GM23338 (cell line): ENCODE results near the gene SDC3. TPM values are rescaled to one million over a fixed set of nuclear protein-coding genes. Genes with fewer than 3 reads are reported as not detected.

Experiments used
- ATAC-seq: fragments of 200-7000 bp; cut with Tn5 transposase; 3 replicates; pipeline ENCODE4 v1.9.1; 2020
- DNase-seq: peaks from one replicate; pipeline ENCODE4 v3.0.0-alpha.2; 2015; ENCODE audit warnings: low spot score
- H2AFZ ChIP-seq: fragments of 200-600 bp; sonication (generic); 2 replicates; pipeline ENCODE4 v1.8.0; 2016; ENCODE audit warnings: antibody characterized with exemption, mild to moderate bottlenecking, moderate library complexity
- H3F3A ChIP-seq: fragments of 200-600 bp; sonication (generic); replicated peaks from 2 replicates; pipeline ENCODE4 v1.8.0; 2017; ENCODE audit warnings: antibody characterized with exemption, mixed run types, low read depth
- H3K27ac ChIP-seq: fragments of 200-600 bp; sonication (generic); 2 replicates; pipeline ENCODE4 v1.6.1; 2016; ENCODE audit warnings: low read depth
- H3K27me3 ChIP-seq: fragments of 200-600 bp; sonication (generic); 2 replicates; pipeline ENCODE4 v1.8.0; 2016; ENCODE audit warnings: mild to moderate bottlenecking, mixed run types, moderate library complexity; ENCODE audit not compliant: insufficient read depth
- H3K36me3 ChIP-seq: fragments of 200-600 bp; sonication (generic); 2 replicates; pipeline ENCODE4 v1.8.0; 2016; ENCODE audit warnings: mild to moderate bottlenecking; ENCODE audit not compliant: insufficient read depth
- H3K4me1 ChIP-seq: fragments of 200-600 bp; sonication (generic); 2 replicates; pipeline ENCODE4 v1.8.0; 2016; ENCODE audit warnings: mild to moderate bottlenecking, moderate library complexity; ENCODE audit not compliant: insufficient read depth
- H3K4me2 ChIP-seq: fragments of 200-600 bp; sonication (generic); 2 replicates; pipeline ENCODE4 v1.7.1; 2017; ENCODE audit warnings: mixed run types
- H3K4me3 ChIP-seq: fragments of 200-600 bp; sonication (generic); 2 replicates; pipeline ENCODE4 v1.6.1; 2016; ENCODE audit warnings: mixed run types
- H3K79me2 ChIP-seq: fragments of 200-600 bp; sonication (generic); replicated peaks from 2 replicates; pipeline ENCODE4 v1.8.0; 2017; ENCODE audit warnings: mild to moderate bottlenecking; ENCODE audit not compliant: insufficient read depth
- H3K9me2 ChIP-seq: fragments of 200-600 bp; sonication (generic); 2 replicates; pipeline ENCODE4 v1.8.0; 2017; ENCODE audit not compliant: insufficient read depth
- H4K20me1 ChIP-seq: fragments of 200-600 bp; sonication (generic); replicated peaks from 2 replicates; pipeline ENCODE4 v1.8.0; 2017; ENCODE audit warnings: mild to moderate bottlenecking; ENCODE audit not compliant: insufficient read depth
- H3K27ac Mint-ChIP-seq: 2 replicates; pipeline ENCODE4 v1.8.0; 2020; ENCODE audit warnings: inconsistent platforms, mild to moderate bottlenecking, moderate library complexity, mixed read lengths
- H3K27me3 Mint-ChIP-seq: 3 replicates; pipeline ENCODE4 v1.8.0; 2022; ENCODE audit warnings: low read depth, mild to moderate bottlenecking, moderate library complexity, mixed read lengths, inconsistent platforms; ENCODE audit not compliant: insufficient read depth, poor library complexity
- H3K36me3 Mint-ChIP-seq: 3 replicates; pipeline ENCODE4 v1.8.0; 2021; ENCODE audit warnings: low read depth, mild to moderate bottlenecking, inconsistent platforms, moderate library complexity, mixed read lengths
- H3K4me1 Mint-ChIP-seq: 3 replicates; pipeline ENCODE4 v1.8.0; 2020; ENCODE audit warnings: mild to moderate bottlenecking, inconsistent platforms, mixed read lengths
- H3K4me3 Mint-ChIP-seq: 3 replicates; pipeline ENCODE4 v1.8.0; 2021; ENCODE audit warnings: moderate library complexity, mild to moderate bottlenecking, inconsistent platforms, mixed read lengths
- H3K9me3 Mint-ChIP-seq: 3 replicates; pipeline ENCODE4 v1.8.0; 2020; ENCODE audit warnings: moderate library complexity, mild to moderate bottlenecking, inconsistent platforms, mixed read lengths
- CREB1 ChIP-seq: fragments of 250-450 bp; sonication (Bioruptor Pico); IDR thresholded peaks from 2 replicates; pipeline ENCODE4 v1.5.0; 2020; ENCODE audit warnings: low read depth, mild to moderate bottlenecking, moderate library complexity
- EZH2 ChIP-seq: fragments of 200-600 bp; sonication (generic); IDR thresholded peaks from one replicate; pipeline ENCODE4 v1.8.0; 2017; ENCODE audit warnings: antibody characterized with exemption, mild to moderate bottlenecking, low read depth; ENCODE audit not compliant: unreplicated experiment
- EZH2phosphoT487 ChIP-seq: fragments of 200-600 bp; sonication (generic); IDR thresholded peaks from one replicate; pipeline ENCODE4 v1.8.1; 2018; ENCODE audit warnings: antibody characterized with exemption; ENCODE audit not compliant: unreplicated experiment
- JUNB ChIP-seq: IDR thresholded peaks from one replicate; pipeline ENCODE4 v1.6.1; 2016; ENCODE audit warnings: antibody characterized with exemption; ENCODE audit not compliant: unreplicated experiment
- NANOG ChIP-seq: IDR thresholded peaks from 2 replicates; pipeline ENCODE4 v1.6.1; 2016; ENCODE audit warnings: antibody characterized with exemption, borderline replicate concordance
- POLR2AphosphoS5 ChIP-seq: IDR thresholded peaks from 2 replicates; pipeline ENCODE4 v1.6.1; 2016; ENCODE audit warnings: antibody characterized with exemption, low read depth
- STAT1 ChIP-seq: IDR thresholded peaks from one replicate; pipeline ENCODE4 v1.6.1; 2016; ENCODE audit warnings: antibody characterized with exemption; ENCODE audit not compliant: unreplicated experiment
- ZNF114 ChIP-seq: fragments of 250-450 bp; sonication (Bioruptor Pico); IDR thresholded peaks from 2 replicates; pipeline ENCODE4 v1.5.0; 2020; ENCODE audit warnings: mild to moderate bottlenecking, moderate library complexity
- ZNF331 ChIP-seq: fragments of 250-450 bp; sonication (Bioruptor Pico); IDR thresholded peaks from 2 replicates; pipeline ENCODE4 v1.5.0; 2020; ENCODE audit warnings: low read depth, mild to moderate bottlenecking, moderate library complexity
- polyA plus RNA-seq: library from polyadenylated mRNA; unstranded; fragments of >200 nt; fragmentation: Nextera tagmentation; extraction: Ambion mirVana; gene quantifications from 2 replicates; pipeline ENCODE4 v1.2.1, GENCODE V29; 2016
- total RNA-seq: library from RNA; depleted of rRNA; stranded (reverse); fragments of >200 nt; shearing (Covaris generic); gene quantifications from 2 replicates; pipeline ENCODE4 v1.2.3, GENCODE V29; 2014
- TF ChIP-seq, protein P1 (sequence below): fragments of 250-450 bp; sonication (Bioruptor Pico); IDR thresholded peaks from 2 replicates; pipeline ENCODE4 v1.5.0; 2020; ENCODE audit warnings: mild to moderate bottlenecking, moderate library complexity
- TF ChIP-seq, protein P2 (sequence below): IDR thresholded peaks from 2 replicates; pipeline ENCODE4 v1.6.1; 2016; ENCODE audit warnings: antibody characterized with exemption
- TF ChIP-seq, protein P3 (sequence below), 2 experiments: fragments of 200-600 bp in 1 of 2; sonication (generic) in 1 of 2; conservative IDR thresholded peaks; 2 replicates each; pipeline versions ENCODE4 v1.5.1 to v1.6.1; 2016 to 2017; ENCODE audit warnings: antibody characterized with exemption in 2 of 2, low read depth in 2 of 2, mild to moderate bottlenecking in 2 of 2, moderate library complexity in 1 of 2
- TF ChIP-seq, protein P4 (sequence below): IDR thresholded peaks from one replicate; pipeline ENCODE4 v1.6.1; 2018; ENCODE audit warnings: antibody characterized with exemption; ENCODE audit not compliant: unreplicated experiment

The SDC3 gene
- total and polyA plus RNA-seq, 2 experiments from 2014 or later: 5.2 to 29.7 TPM

DNA sequence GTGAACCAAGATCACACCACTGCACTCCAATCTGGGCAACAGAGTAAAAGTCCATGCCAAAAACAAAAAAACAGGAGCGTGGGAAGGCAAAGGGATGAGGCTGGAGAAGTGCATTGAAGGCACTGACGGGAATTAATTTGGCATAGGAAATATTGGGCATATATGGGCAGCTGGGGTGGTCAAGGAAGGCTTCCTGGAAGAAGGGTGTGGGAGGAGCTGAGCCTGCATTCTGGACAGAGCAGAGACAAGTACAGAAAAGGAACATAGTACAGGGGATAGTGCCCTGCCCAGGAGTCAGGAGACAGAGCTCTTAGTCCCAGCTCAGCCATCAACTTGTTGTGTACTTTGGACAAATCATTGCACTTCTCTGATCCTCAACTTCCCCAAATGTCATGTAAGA, 11.7 kb downstream of the SDC3 start:
- no peaks in the 10 kb centered on the region; the same call in 1 of the 2 replicates for H3K79me2 ChIP-seq
- H3K9me3 Mint-ChIP-seq: no peaks in the 10 kb centered on the region; the same call in 2 of the 3 replicates
- H3F3A ChIP-seq: no peaks in the 10 kb centered on the region
- no peak overlapping the region for H3K27ac ChIP-seq
- no peak overlapping the region for H2AFZ ChIP-seq
- peaks cover 27% of the 10 kb centered on the region for H3K4me1 Mint-ChIP-seq
- no peak for TF ChIP-seq POLR2AphosphoS5
- no peak for TF ChIP-seq JUNB
- no peak for TF ChIP-seq EZH2phosphoT487
- no peak for TF ChIP-seq EZH2
- TF ChIP-seq, protein P1, sequence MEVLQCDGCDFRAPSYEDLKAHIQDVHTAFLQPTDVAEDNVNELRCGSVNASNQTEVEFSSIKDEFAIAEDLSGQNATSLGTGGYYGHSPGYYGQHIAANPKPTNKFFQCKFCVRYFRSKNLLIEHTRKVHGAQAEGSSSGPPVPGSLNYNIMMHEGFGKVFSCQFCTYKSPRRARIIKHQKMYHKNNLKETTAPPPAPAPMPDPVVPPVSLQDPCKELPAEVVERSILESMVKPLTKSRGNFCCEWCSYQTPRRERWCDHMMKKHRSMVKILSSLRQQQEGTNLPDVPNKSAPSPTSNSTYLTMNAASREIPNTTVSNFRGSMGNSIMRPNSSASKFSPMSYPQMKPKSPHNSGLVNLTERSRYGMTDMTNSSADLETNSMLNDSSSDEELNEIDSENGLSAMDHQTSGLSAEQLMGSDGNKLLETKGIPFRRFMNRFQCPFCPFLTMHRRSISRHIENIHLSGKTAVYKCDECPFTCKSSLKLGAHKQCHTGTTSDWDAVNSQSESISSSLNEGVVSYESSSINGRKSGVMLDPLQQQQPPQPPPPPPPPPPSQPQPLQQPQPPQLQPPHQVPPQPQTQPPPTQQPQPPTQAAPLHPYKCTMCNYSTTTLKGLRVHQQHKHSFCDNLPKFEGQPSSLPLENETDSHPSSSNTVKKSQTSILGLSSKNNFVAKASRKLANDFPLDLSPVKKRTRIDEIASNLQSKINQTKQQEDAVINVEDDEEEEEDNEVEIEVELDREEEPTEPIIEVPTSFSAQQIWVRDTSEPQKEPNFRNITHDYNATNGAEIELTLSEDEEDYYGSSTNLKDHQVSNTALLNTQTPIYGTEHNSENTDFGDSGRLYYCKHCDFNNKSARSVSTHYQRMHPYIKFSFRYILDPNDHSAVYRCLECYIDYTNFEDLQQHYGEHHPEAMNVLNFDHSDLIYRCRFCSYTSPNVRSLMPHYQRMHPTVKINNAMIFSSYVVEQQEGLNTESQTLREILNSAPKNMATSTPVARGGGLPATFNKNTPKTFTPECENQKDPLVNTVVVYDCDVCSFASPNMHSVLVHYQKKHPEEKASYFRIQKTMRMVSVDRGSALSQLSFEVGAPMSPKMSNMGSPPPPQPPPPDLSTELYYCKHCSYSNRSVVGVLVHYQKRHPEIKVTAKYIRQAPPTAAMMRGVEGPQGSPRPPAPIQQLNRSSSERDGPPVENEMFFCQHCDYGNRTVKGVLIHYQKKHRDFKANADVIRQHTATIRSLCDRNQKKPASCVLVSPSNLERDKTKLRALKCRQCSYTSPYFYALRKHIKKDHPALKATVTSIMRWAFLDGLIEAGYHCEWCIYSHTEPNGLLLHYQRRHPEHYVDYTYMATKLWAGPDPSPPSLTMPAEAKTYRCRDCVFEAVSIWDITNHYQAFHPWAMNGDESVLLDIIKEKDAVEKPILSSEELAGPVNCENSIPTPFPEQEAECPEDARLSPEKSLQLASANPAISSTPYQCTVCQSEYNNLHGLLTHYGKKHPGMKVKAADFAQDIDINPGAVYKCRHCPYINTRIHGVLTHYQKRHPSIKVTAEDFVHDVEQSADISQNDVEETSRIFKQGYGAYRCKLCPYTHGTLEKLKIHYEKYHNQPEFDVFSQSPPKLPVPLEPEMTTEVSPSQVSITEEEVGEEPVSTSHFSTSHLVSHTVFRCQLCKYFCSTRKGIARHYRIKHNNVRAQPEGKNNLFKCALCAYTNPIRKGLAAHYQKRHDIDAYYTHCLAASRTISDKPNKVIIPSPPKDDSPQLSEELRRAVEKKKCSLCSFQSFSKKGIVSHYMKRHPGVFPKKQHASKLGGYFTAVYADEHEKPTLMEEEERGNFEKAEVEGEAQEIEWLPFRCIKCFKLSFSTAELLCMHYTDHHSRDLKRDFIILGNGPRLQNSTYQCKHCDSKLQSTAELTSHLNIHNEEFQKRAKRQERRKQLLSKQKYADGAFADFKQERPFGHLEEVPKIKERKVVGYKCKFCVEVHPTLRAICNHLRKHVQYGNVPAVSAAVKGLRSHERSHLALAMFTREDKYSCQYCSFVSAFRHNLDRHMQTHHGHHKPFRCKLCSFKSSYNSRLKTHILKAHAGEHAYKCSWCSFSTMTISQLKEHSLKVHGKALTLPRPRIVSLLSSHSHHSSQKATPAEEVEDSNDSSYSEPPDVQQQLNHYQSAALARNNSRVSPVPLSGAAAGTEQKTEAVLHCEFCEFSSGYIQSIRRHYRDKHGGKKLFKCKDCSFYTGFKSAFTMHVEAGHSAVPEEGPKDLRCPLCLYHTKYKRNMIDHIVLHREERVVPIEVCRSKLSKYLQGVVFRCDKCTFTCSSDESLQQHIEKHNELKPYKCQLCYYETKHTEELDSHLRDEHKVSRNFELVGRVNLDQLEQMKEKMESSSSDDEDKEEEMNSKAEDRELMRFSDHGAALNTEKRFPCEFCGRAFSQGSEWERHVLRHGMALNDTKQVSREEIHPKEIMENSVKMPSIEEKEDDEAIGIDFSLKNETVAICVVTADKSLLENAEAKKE (CRISPR knock-in tag): no peak
- TF ChIP-seq, protein P2, sequence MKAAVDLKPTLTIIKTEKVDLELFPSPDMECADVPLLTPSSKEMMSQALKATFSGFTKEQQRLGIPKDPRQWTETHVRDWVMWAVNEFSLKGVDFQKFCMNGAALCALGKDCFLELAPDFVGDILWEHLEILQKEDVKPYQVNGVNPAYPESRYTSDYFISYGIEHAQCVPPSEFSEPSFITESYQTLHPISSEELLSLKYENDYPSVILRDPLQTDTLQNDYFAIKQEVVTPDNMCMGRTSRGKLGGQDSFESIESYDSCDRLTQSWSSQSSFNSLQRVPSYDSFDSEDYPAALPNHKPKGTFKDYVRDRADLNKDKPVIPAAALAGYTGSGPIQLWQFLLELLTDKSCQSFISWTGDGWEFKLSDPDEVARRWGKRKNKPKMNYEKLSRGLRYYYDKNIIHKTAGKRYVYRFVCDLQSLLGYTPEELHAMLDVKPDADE: no peak
- TF ChIP-seq NANOG: no peak
- no peak for TF ChIP-seq ZNF331 (CRISPR knock-in tag)
- no peak for TF ChIP-seq CREB1 (CRISPR knock-in tag)
- TF ChIP-seq, protein P3, sequence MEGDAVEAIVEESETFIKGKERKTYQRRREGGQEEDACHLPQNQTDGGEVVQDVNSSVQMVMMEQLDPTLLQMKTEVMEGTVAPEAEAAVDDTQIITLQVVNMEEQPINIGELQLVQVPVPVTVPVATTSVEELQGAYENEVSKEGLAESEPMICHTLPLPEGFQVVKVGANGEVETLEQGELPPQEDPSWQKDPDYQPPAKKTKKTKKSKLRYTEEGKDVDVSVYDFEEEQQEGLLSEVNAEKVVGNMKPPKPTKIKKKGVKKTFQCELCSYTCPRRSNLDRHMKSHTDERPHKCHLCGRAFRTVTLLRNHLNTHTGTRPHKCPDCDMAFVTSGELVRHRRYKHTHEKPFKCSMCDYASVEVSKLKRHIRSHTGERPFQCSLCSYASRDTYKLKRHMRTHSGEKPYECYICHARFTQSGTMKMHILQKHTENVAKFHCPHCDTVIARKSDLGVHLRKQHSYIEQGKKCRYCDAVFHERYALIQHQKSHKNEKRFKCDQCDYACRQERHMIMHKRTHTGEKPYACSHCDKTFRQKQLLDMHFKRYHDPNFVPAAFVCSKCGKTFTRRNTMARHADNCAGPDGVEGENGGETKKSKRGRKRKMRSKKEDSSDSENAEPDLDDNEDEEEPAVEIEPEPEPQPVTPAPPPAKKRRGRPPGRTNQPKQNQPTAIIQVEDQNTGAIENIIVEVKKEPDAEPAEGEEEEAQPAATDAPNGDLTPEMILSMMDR (conservative IDR thresholded peaks at IDR 0.05; ENCODE audit: low read depth in 2 of 2): no peak
- no peak for TF ChIP-seq STAT1
- TF ChIP-seq, protein P4, sequence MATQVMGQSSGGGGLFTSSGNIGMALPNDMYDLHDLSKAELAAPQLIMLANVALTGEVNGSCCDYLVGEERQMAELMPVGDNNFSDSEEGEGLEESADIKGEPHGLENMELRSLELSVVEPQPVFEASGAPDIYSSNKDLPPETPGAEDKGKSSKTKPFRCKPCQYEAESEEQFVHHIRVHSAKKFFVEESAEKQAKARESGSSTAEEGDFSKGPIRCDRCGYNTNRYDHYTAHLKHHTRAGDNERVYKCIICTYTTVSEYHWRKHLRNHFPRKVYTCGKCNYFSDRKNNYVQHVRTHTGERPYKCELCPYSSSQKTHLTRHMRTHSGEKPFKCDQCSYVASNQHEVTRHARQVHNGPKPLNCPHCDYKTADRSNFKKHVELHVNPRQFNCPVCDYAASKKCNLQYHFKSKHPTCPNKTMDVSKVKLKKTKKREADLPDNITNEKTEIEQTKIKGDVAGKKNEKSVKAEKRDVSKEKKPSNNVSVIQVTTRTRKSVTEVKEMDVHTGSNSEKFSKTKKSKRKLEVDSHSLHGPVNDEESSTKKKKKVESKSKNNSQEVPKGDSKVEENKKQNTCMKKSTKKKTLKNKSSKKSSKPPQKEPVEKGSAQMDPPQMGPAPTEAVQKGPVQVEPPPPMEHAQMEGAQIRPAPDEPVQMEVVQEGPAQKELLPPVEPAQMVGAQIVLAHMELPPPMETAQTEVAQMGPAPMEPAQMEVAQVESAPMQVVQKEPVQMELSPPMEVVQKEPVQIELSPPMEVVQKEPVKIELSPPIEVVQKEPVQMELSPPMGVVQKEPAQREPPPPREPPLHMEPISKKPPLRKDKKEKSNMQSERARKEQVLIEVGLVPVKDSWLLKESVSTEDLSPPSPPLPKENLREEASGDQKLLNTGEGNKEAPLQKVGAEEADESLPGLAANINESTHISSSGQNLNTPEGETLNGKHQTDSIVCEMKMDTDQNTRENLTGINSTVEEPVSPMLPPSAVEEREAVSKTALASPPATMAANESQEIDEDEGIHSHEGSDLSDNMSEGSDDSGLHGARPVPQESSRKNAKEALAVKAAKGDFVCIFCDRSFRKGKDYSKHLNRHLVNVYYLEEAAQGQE: no peak
- no peak for TF ChIP-seq ZNF114 (CRISPR knock-in tag)
- DNase-seq (no peak), ATAC-seq (no peak)
- no peak overlapping the region for H3K4me2 ChIP-seq
- H3K9me2 ChIP-seq: no peaks in the 10 kb centered on the region
- peaks cover 5% of the 10 kb centered on the region for H3K27me3 Mint-ChIP-seq
- no peaks in the 10 kb centered on the region; the same call in 1 of the 2 replicates for H4K20me1 ChIP-seq
- H3K36me3 Mint-ChIP-seq: no peaks in the 10 kb centered on the region
- H3K27ac Mint-ChIP-seq: no peak overlapping the region
- no peak overlapping the region for H3K4me3 ChIP-seq
- H3K4me1 ChIP-seq: peaks cover 8% of the 10 kb centered on the region
- H3K27me3 ChIP-seq: no peaks in the 10 kb centered on the region
- no peaks in the 10 kb centered on the region for H3K36me3 ChIP-seq
- no peak overlapping the region for H3K4me3 Mint-ChIP-seq
